Activated T-cell treated with anti-CD3 and anti-CD28 coated beads for 48 hours (primary cell): ENCODE measurements around the gene IL19.
"Not testable (repeated sequence)": the region's sequence is repeated elsewhere in the genome, so short reads cannot be mapped to it uniquely, and the experiment has no call there.

ENCODE experiments used
- DNase-seq: peaks from one replicate; pipeline ENCODE4 v3.0.0-alpha.2; 2020; ENCODE audit warnings: low read depth

The IL19 gene

GRCh38 chr1:206776229-206776628 is 5.7 kb downstream of the IL19 start:
- no peak for DNase-seq

- no peak for DNase-seq
Measured at GRCh38 chr1:206778031-206778430, 7.5 kb downstream of the IL19 start.

GRCh38 chr1:206778911-206779310 is 8.3 kb downstream of the IL19 start:
- not testable (repeated sequence) for DNase-seq

GRCh38 chr1:206779638-206780037 is 9.1 kb downstream of the IL19 start:
- no peak for DNase-seq

DNA sequence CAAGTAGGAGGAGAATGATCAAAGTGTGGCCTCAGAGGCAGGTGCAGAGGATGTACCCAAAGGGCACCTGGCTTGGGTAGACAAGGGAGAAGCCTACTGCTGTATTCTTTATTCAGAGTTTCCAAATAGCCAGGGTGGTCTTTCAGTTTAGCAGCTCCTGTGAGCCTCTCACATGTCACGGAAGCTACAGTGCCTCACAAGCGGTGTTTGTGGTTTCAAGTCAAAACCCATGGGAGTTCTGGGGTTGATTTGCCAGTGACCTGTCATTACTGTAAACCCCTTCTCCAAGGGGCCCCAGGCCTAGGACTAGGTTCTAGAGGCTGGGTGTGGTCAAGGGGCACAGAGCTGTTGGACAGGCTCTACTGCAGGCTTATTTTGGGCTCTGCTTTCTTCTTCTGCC is 11.9 kb downstream of the IL19 start:
- DNase-seq, result no peak

DNA sequence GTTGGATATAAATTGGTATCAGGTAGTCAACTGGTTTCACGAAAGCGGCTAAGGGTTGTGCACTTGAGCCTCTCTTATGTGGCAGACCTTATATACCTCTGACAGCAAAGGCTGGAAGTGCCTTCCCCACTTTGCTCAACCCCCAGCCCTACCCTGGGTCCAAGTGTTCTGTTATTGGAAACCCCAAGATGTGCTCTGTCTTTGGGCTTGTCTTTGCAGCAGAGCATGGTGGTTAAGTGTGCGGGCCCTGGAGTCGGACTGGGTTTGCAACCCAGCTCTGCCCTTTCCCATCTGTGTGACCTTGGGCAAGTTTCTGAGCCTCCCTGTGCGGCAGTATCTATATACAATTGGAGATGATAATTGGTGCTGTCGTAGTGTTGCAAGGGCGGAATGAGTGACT is 12.9 kb downstream of the IL19 start:
- DNase-seq, result no peak

DNA sequence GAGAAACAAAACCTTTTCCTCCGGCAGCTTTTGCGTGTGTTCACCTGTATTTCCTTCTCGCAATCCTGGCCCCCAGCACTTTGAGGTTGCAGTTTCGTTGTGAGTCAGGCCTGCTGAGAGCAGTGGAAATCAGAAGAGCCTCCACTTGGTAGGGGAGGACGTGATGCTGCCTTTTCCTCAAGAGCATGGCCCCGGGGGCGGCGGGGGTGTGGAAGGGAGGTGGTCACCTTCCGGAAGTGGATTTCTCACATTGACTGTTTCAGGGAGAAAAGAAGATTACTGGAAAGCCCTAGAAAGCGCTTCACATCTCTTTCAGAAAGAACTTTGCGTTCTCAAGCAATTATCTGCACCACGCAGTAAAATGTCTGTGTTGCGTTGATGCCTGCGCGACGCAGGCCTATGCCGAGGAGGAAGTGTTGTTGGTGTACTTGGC is 13.9 kb downstream of the IL19 start:
- DNase-seq, result peak; percentile 85

GRCh38 chr1:206785182-206785765 is 14.7 kb downstream of the IL19 start:
- DNase-seq, result no peak

DNA sequence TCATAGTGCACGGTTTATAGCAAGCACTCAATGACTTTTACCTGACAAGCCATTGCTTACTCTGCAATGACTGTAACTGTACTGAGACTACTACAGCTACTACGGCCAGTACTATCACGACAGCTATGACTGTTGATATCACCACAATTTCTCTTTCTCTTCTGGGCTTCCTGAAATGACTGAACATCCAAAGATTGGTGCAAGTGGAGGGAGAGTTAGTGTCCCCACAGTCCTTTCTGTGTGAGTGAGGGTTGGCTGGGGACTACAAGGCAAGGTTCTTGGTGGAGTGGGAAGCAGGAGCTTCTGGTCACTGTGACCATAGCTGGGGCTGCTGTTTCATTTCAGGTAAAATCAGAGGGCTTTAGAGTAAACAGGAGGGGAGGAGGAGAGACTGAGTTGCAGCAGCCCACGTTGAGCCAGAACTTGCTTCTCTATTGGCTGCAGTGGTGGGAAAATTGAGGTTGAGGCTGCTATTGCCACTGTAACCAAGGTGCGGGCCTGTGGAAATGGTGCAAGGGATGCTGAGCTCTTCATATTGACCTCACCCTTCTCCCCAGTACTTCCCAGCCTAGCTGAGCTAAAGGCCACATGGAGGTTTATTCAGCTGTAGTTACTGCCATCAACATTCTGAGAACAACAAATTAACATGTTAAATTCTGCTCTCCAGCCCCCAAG is 15.8 kb downstream of the IL19 start:
- DNase-seq, result no peak

GRCh38 chr1:206787891-206788290 is 17.3 kb downstream of the IL19 start:
- DNase-seq, result no peak

DNA sequence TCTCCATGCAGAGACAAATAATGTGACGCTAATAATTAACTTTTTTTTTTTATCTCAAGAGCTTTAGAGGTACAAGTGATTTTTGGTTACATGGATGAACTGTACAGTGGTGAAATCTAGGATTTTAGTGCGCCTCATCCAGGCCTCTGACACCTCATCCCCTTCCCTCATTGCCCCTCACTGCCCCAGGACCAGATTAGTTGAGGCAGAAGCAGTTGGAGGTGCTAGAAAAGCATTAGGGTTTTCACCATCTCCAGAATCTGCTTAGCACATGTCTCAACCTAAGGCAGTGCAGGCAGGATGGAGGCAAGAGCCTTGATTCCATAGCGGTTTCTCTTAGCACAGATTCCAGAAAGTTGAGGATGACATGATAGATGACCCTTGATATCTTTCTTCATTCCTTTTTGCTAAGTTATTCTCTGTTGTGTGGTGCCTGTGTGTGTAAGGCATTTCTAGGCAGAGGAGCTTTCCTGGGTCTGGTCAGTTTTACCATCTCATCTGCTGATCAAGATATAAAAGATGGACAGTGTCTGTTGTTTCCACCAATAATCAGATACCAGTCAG is 18.0 kb downstream of the IL19 start:
- no peak for DNase-seq

DNA sequence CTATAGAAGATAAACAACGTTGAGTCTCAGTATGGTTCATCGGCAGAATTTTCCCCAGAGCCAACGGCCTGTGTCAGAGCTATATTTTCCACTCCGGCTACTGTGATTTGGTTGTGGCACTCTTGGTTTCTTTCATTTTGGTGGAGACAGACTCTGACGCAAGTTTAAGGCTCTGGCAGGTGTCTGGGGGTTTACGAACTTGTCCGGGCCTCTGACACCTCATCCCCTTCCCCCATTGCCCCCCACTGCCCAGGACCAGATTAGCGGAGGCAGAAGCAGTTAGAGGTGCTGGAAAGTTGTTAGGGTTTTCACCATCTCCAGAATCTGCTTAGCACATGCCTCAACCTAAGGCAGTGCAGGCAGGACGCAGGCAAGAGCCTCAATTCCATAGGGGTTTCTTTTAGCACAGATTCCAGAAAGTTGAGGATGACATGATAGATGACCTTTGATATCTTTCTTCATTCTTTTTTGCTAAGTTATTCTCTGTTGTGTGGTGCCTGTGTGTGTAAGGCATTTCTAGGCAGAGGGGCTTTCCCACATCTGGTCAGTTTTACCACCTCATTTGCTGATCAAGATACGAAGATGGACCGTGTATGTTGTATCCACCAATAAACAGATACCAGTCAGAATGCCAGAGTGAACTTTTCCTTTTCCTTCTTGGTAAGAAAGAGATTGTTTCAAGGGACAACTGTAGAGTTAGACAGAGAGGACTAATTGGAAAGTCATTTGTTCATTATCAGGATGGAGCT is 20.1 kb downstream of the IL19 start:
- no peak for DNase-seq

- DNase-seq, result peak; percentile 51
Measured at GRCh38 chr1:206792939-206793607, 22.5 kb downstream of the IL19 start.

- no peak for DNase-seq
Measured at GRCh38 chr1:206793620-206794019, 23.0 kb downstream of the IL19 start.

DNA sequence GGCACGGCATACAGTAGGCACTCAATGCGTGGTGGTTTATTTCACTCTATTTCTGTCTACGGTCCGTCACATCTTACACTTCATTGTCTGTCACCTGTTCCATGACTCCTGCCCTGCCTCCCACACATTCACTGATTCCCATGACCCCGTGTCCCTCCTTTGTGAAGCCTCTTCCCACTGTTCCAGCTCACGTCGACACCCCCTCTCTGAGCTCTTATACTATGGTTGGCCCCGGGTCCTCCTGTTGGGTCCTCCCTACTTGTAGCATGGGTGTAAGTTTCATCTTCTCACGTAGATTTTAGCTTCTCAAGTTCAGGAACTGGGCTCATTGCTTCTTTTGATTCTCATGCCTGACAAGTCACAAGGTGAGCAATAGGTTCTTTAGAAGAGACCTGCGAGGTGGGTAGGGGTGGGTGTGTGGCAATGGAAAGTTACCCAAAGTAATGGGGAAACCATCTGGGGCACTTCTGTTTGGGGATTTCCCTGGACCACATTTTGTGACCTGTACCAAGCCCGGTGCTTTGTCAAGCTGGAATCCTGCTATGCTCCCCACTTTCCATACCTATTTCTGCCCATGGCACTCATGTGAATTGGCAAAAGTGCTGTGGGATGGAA is 23.8 kb downstream of the IL19 start:
- no peak for DNase-seq

- no peak for DNase-seq
Measured at GRCh38 chr1:206796116-206796515, 25.5 kb downstream of the IL19 start.

DNA sequence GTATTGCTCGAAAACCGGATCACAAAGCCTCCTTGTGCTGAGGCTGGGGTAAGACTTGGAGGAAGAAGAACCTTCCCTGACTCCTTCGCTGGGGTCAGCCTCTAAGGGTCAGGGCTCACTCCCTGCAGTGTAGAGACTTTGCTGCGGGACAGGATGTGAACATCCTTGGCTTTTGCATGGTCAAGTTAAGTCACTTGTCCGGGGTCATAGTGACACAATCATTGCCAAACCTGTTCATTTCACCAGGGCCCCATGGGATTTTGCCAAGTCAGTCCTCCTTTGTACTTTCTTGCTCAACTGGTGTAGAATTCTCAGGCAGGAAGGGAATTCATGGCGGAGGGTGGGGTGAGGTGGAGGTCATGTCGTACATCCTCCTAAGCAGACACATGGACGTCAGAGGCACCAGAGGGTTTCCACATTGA is 26.4 kb downstream of the IL19 start:
- no peak for DNase-seq

DNA sequence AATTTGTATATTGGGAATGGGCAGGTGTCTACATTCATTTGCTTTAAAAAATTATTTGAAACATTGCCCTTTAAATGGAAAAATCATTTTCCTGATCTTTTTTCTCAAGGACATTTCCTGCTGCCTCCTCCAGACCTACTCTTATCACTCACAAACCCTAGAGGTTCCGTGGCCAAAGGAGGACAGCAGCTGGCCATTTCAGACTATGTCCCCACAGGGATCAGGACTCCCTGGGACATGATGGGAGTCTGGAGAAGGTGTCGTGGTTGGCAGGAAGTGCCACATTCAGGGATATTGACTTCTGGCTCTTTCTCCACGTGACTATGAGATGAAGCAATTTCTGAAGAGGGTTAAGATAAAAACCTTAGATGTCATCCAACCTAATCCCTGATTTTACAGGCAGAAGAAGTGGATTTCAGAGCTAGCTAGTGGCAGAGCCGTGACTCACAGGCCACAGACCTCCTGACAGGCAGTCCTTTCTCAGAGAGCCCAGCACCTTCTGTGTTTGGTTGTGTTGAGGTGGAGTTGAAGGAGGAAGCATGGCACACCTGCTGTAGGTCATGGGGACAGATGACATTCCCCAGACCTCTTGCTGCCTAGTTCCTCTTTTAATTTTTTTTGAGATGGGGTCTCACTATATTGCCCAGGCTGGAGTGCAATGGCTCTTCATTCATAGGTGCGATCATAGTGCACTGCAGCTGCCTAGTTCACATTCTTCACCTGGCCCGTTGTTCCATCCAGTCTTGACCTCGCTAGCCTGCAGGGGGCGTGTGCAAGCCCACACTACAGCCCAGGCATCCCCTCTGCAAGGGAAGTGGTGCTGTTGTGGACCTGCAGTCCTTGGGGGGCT is 27.2 kb downstream of the IL19 start:
- no peak for DNase-seq

DNA sequence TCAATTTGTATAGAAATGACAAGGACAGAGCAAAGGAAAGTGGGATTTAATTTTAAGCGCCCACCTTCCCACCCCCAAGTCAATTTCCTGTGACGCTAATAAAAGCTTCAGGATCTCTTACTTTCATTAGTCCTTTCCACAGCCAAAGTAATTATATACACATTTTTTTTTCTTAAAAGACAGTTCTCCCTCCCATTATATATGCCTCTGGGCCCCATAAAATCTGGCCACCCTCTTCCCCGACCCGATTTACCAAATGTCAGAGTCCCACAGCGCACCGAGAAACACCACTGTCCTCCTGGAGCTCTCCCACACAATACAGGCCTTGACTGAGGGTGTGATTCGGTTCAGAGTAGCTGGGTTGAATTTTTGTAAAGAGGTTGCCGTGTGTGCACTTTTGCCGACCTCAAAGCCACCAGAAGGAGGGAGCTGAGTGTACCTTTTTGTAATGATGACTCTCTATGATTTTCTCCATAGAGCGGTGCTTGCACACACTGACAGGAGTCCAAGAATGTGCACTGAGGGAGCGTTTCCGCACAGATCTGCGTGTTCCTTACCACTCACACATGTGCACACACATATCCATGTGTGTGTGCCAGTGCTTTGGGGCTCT is 27.9 kb downstream of the IL19 start:
- DNase-seq, result no peak

- no peak for DNase-seq
Measured at GRCh38 chr1:206799311-206799710, 28.7 kb downstream of the IL19 start.

GRCh38 chr1:206800411-206800810 is 29.8 kb downstream of the IL19 start:
- no peak for DNase-seq
